ENCODE measurements around the gene CDKL2.

Gene CDKL2

DNA sequence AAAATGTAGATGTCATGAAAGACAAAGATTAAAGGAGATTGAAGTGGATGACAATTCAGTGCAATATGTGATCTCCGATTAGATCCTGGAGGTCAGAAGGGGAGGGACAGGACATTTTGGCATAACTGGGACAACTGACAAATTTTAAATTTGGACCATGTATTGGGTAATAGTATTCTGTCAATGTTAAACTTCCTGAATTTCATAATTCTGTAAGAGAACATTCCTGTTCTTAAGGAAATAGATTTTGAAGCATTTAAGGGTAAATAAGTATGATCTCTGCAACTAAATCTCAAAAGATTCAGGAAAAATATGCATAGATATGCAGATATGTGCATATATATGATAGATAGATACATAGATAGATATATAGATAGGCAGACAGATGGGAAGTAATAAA, 63.4 kb downstream of the CDKL2 start:
- Histone ChIP-seq H3K9me3 (ENCODE audit: insufficient read depth, low read length, severe bottlenecking) (no peaks in the 10 kb centered on the region), H3K9ac (ENCODE audit: low read depth, low read length) (no peak overlapping the region), H3K4me3 (ENCODE audit: low read depth in 1 of 2, low read length in 2 of 2) (no peak overlapping the region), H3K79me2 (ENCODE audit: insufficient read depth, low read length) (no peaks in the 10 kb centered on the region), H3K27ac (ENCODE audit: low read length) (no peak overlapping the region), H3K27me3 (ENCODE audit: insufficient read depth, low read length, poor library complexity) (no peaks in the 10 kb centered on the region), H3K4me1 (ENCODE audit: insufficient read depth, low read length) (no peaks in the 10 kb centered on the region), H2AFZ (ENCODE audit: low read depth, low read length) (no peak overlapping the region), H3K36me3 (ENCODE audit: insufficient read depth, low read length) (no peaks in the 10 kb centered on the region), H4K20me1 (ENCODE audit: insufficient read depth, low read length) (no peaks in the 10 kb centered on the region), H3K4me2 (ENCODE audit: insufficient read depth, low read length) (no peak overlapping the region)
- ATAC-seq (ENCODE audit: insufficient read depth, low read depth) (no peak), DNase-seq (no peak)
- TF ChIP-seq EZH2 (IDR thresholded peaks at IDR 0.05; ENCODE audit: borderline replicate concordance, low read depth, low read length, severe bottlenecking) (no peak), CTCF (IDR thresholded peaks at IDR 0.05; ENCODE audit: borderline replicate concordance, extremely low read depth, low read length, poor library complexity, severe bottlenecking) (no peak)

DNA sequence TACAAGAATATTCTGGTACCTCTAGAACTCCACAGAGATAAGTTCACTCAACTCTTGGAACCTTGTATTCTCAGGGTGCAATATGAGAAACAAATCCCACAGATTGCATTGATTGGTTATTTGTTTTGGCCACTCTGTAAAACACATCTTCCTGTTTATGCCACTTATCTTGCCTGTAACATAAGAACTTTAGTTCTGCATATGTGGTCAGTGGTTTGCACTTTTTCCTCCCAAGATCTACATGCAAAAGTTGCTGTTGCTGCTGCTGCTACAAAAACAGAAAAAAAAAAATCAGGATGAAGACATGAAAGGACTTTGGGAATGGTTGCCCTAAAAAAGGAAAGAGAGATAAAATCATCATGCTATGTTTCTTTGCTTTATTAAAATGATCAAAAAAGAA, 64.8 kb downstream of the CDKL2 start:
- no peak overlapping the region for H3K4me3 ChIP-seq (ENCODE audit: low read depth in 1 of 2, low read length in 2 of 2)
- H3K79me2 ChIP-seq (ENCODE audit: insufficient read depth, low read length) = no peaks in the 10 kb centered on the region
- H3K4me1 ChIP-seq (ENCODE audit: insufficient read depth, low read length) = no peaks in the 10 kb centered on the region
- H3K9me3 ChIP-seq (ENCODE audit: insufficient read depth, low read length, severe bottlenecking) = no peaks in the 10 kb centered on the region
- H3K27me3 ChIP-seq (ENCODE audit: insufficient read depth, low read length, poor library complexity) = no peaks in the 10 kb centered on the region
- no peak overlapping the region for H2AFZ ChIP-seq (ENCODE audit: low read depth, low read length)
- no peak overlapping the region for H3K27ac ChIP-seq (ENCODE audit: low read length)
- no peaks in the 10 kb centered on the region for H3K36me3 ChIP-seq (ENCODE audit: insufficient read depth, low read length)
- no peak overlapping the region for H3K4me2 ChIP-seq (ENCODE audit: insufficient read depth, low read length)
- ATAC-seq (ENCODE audit: insufficient read depth, low read depth) = no peak
- no peaks in the 10 kb centered on the region for H4K20me1 ChIP-seq (ENCODE audit: insufficient read depth, low read length)
- no peak for DNase-seq
- no peak overlapping the region for H3K9ac ChIP-seq (ENCODE audit: low read depth, low read length)
- TF ChIP-seq CTCF (IDR thresholded peaks at IDR 0.05; ENCODE audit: borderline replicate concordance, extremely low read depth, low read length, poor library complexity, severe bottlenecking) (no peak), EZH2 (IDR thresholded peaks at IDR 0.05; ENCODE audit: borderline replicate concordance, low read depth, low read length, severe bottlenecking) (no peak)

GRCh38 chr4:75564023-75564422, 66.3 kb downstream of the CDKL2 start:
- H3K27me3 ChIP-seq (ENCODE audit: insufficient read depth, low read length, poor library complexity) = no peaks in the 10 kb centered on the region
- no peak overlapping the region for H3K9ac ChIP-seq (ENCODE audit: low read depth, low read length)
- DNase-seq = no peak
- H3K4me3 ChIP-seq (ENCODE audit: low read depth in 1 of 2, low read length in 2 of 2) = no peak overlapping the region
- no peak overlapping the region for H3K4me2 ChIP-seq (ENCODE audit: insufficient read depth, low read length)
- no peaks in the 10 kb centered on the region for H3K36me3 ChIP-seq (ENCODE audit: insufficient read depth, low read length)
- H4K20me1 ChIP-seq (ENCODE audit: insufficient read depth, low read length) = no peaks in the 10 kb centered on the region
- no peak overlapping the region for H2AFZ ChIP-seq (ENCODE audit: low read depth, low read length)
- H3K79me2 ChIP-seq (ENCODE audit: insufficient read depth, low read length) = no peaks in the 10 kb centered on the region
- TF ChIP-seq EZH2 (IDR thresholded peaks at IDR 0.05; ENCODE audit: borderline replicate concordance, low read depth, low read length, severe bottlenecking) (no peak), CTCF (IDR thresholded peaks at IDR 0.05; ENCODE audit: borderline replicate concordance, extremely low read depth, low read length, poor library complexity, severe bottlenecking) (no peak)
- no peak overlapping the region for H3K27ac ChIP-seq (ENCODE audit: low read length)
- H3K9me3 ChIP-seq (ENCODE audit: insufficient read depth, low read length, severe bottlenecking) = no peaks in the 10 kb centered on the region
- no peak for ATAC-seq (ENCODE audit: insufficient read depth, low read depth)
- H3K4me1 ChIP-seq (ENCODE audit: insufficient read depth, low read length) = no peaks in the 10 kb centered on the region

DNA sequence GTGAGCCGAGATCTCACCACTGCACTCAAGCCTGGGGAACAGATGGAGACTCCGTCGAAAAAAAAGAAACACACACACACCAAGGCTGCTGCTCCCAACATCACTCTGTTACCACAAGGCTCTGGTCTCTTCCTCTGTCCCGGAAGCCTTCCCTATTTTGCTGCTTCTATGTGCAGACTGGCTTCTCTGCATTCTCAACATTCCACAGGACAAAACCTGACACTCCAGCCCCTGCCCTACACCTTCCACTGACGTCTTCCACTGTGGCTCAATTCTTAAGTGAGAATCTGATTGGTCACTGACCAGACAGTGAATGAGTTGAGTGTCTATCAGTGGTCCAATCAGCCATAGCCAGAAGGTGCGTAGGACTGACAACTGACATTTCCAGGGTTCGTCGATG, 68.5 kb downstream of the CDKL2 start:
- Histone ChIP-seq H3K4me3 (ENCODE audit: low read depth in 1 of 2, low read length in 2 of 2) (no peak overlapping the region), H3K27me3 (ENCODE audit: insufficient read depth, low read length, poor library complexity) (no peaks in the 10 kb centered on the region), H4K20me1 (ENCODE audit: insufficient read depth, low read length) (no peaks in the 10 kb centered on the region), H3K79me2 (ENCODE audit: insufficient read depth, low read length) (no peaks in the 10 kb centered on the region), H3K4me2 (ENCODE audit: insufficient read depth, low read length) (no peak overlapping the region), H3K36me3 (ENCODE audit: insufficient read depth, low read length) (no peaks in the 10 kb centered on the region), H3K27ac (ENCODE audit: low read length) (no peak overlapping the region), H2AFZ (ENCODE audit: low read depth, low read length) (no peak overlapping the region), H3K9me3 (ENCODE audit: insufficient read depth, low read length, severe bottlenecking) (no peaks in the 10 kb centered on the region), H3K4me1 (ENCODE audit: insufficient read depth, low read length) (no peaks in the 10 kb centered on the region), H3K9ac (ENCODE audit: low read depth, low read length) (no peak overlapping the region)
- no peak for ATAC-seq (ENCODE audit: insufficient read depth, low read depth)
- no peak for DNase-seq
- TF ChIP-seq EZH2 (IDR thresholded peaks at IDR 0.05; ENCODE audit: borderline replicate concordance, low read depth, low read length, severe bottlenecking) (no peak), CTCF (IDR thresholded peaks at IDR 0.05; ENCODE audit: borderline replicate concordance, extremely low read depth, low read length, poor library complexity, severe bottlenecking) (no peak)
